Measurements from ENCODE around the gene ARHGAP15. TPM values are rescaled to one million over a fixed set of nuclear protein-coding genes. Genes with fewer than 3 reads are reported as not detected.

Gene ARHGAP15
- total and polyA plus RNA-seq, 12 donors = 1.3 to 7.7 (median 2.8) TPM

DNA sequence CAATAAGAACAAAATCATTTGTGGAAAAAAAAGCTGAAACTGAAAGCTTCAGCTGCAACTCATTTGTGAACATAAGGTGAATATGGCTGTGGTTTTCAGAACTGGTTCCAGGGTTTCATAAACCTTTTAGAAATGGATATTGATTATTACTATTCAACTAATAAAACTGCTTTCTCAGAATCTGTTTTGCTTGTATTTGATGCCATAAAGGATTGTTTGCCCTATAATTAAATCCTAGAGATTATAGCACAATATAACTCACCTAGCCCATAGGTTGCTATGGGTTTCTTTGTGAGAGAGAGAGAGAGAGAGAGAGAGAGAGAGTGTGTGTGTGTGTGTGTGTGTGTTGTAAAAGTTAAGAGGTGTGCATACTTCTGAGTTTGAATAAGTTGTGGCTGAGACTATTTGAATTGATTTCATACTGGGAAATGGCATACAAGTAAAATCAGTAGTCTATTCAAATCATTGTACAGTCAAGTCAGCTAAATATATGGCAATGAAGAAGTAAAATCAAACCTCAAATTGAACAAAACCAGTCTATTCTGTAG lies 339.2 kb downstream of the ARHGAP15 start:
- ATAC-seq (no peak), DNase-seq (no peak)
- intact Hi-C loops (cut with DNase I) = no loop called here
- Histone ChIP-seq H3K4me3 (no peak overlapping the region), H3K27ac (no peak overlapping the region), H3K4me1 (peaks cover 0 to 3% (median 0%) of the 10 kb centered on the region in 9 donors), H3K9me3 (no peaks in the 10 kb centered on the region), H3K36me3 (no peaks in the 10 kb centered on the region), H3K27me3 (no peaks in the 10 kb centered on the region)
- TF ChIP-seq, protein P1, sequence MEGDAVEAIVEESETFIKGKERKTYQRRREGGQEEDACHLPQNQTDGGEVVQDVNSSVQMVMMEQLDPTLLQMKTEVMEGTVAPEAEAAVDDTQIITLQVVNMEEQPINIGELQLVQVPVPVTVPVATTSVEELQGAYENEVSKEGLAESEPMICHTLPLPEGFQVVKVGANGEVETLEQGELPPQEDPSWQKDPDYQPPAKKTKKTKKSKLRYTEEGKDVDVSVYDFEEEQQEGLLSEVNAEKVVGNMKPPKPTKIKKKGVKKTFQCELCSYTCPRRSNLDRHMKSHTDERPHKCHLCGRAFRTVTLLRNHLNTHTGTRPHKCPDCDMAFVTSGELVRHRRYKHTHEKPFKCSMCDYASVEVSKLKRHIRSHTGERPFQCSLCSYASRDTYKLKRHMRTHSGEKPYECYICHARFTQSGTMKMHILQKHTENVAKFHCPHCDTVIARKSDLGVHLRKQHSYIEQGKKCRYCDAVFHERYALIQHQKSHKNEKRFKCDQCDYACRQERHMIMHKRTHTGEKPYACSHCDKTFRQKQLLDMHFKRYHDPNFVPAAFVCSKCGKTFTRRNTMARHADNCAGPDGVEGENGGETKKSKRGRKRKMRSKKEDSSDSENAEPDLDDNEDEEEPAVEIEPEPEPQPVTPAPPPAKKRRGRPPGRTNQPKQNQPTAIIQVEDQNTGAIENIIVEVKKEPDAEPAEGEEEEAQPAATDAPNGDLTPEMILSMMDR (IDR thresholded peaks at IDR 0.05) = no peak

DNA sequence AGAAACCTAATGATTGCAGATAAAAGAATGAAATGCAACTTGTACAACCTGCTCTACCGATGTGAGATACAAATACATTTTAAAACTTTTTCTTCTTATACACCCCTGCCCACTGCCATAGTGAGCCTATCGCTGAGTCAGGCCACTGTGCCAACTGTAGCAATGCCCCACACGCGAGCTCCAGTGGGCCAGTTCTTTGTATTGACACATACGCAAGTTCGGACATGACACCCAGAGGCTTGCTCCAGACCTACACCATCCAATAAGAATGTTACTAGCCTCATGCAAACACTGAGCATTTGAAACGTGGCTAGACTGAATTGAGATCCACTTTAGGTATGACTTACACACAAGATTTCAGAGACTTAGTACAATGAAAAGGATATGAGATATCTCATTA lies 340.1 kb downstream of the ARHGAP15 start:
- H3K4me3 ChIP-seq = no peak overlapping the region
- H3K27me3 ChIP-seq = no peaks in the 10 kb centered on the region
- intact Hi-C loops (cut with DNase I) = no loop called here
- 88 to 90% methylated on average over 7 of the region's 7 CpGs for WGBS, 2 donors
- no peaks in the 10 kb centered on the region for H3K36me3 ChIP-seq
- H3K9me3 ChIP-seq = no peaks in the 10 kb centered on the region
- TF ChIP-seq, protein P1 (IDR thresholded peaks at IDR 0.05) = no peak
- ATAC-seq (no peak), DNase-seq (no peak)
- no peak overlapping the region for H3K27ac ChIP-seq
- H3K4me1 ChIP-seq = peaks cover 0 to 4% (median 0%) of the 10 kb centered on the region in 9 donors

DNA sequence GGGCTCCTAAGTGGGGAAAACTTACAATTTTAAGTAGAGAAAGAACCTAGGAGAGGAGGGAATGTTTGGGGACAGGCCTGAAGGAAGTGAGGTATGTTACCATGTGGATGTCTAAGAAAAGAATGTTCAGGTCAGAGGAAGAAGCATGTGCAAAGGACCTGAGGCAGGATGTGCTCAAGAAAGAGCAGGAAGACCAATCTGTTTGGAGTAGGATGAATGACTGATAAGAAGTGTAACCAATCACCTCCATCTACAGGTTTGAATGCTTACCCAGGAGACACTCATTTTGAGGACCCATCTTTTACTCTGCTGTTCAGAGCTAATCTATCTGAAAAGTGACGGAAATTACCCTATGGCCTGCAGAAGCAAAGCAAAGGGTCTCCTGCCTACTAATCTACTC lies 342.3 kb downstream of the ARHGAP15 start:
- no peak overlapping the region for H3K4me3 ChIP-seq
- 100% methylated on average over 1 of the region's 1 CpG for WGBS, 2 donors
- ATAC-seq (no peak), DNase-seq (no peak)
- no peaks in the 10 kb centered on the region for H3K9me3 ChIP-seq
- H3K4me1 ChIP-seq = peaks cover 0 to 18% (median 4%) of the 10 kb centered on the region in 9 donors
- no peaks in the 10 kb centered on the region for H3K27me3 ChIP-seq
- H3K27ac ChIP-seq = no peak overlapping the region
- intact Hi-C loops (cut with DNase I) = no loop called here
- H3K36me3 ChIP-seq = no peaks in the 10 kb centered on the region
- TF ChIP-seq, protein P1 (IDR thresholded peaks at IDR 0.05) = no peak

DNA sequence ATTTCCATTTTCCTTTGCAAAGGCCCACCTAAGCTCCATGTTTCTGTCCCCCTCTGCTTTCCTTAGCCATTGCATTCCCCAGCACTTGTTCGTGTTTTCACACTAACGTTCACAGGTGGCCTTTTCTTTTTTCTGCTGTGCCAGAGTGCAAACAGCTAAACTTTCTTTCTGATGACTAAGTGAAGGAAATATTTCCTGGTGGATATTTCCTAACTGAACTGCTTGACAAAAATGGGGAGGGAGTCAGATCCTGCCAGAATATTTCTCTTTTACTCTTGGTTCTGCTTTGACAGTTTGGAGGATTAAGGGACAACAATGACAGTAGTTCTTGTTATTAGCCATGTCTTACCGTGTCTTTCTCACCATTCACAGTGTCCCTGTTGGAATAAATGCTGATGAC lies 344.0 kb downstream of the ARHGAP15 start:
- ATAC-seq (peak in 2 of 8 donors; percentile 30 to 58), DNase-seq (no peak)
- intact Hi-C loops (cut with DNase I) = no loop called here
- WGBS, 2 donors = 50 to 63% methylated on average over 3 of the region's 3 CpGs
- Histone ChIP-seq H3K36me3 (no peaks in the 10 kb centered on the region), H3K27me3 (no peaks in the 10 kb centered on the region), H3K27ac (no peak overlapping the region), H3K4me3 (no peak overlapping the region), H3K9me3 (no peaks in the 10 kb centered on the region), H3K4me1 (peaks cover 0 to 21% (median 4%) of the 10 kb centered on the region in 9 donors)
- TF ChIP-seq, protein P1 (IDR thresholded peaks at IDR 0.05) = no peak

Data from heart right ventricle (tissue), 16 donors.